CD14-positive monocyte (primary cell): ENCODE measurements around the gene RANBP1. TPM values are rescaled to one million over a fixed set of nuclear protein-coding genes. Genes with fewer than 3 reads are reported as not detected.

Source experiments
- DNase-seq, 3 donors: peaks; one replicate each; pipeline ENCODE4 v3.0.0-alpha.2; 2011 to 2022
- H2AFZ ChIP-seq: 2 replicates; pipeline ENCODE4 v1.6.0; 2012; ENCODE audit warnings: mild to moderate bottlenecking, low read depth, low read length, inconsistent platforms; ENCODE audit not compliant: insufficient read depth, poor library complexity, severe bottlenecking
- H3K27ac ChIP-seq, 2 donors: 1 replicate in 1 of 2; 2 replicates in 1 of 2; pipeline ENCODE4 v1.5.1; 2012 to 2013; ENCODE audit warnings: low read length in 2 of 2, control low read depth in 1 of 2, inconsistent platforms in 1 of 2, low read depth in 1 of 2, mild to moderate bottlenecking in 1 of 2
- H3K27me3 ChIP-seq, 2 donors: one replicate each; pipeline versions ENCODE4 v1.6.0 to v1.6.1; 2011 to 2013; ENCODE audit warnings: low read length in 2 of 2; ENCODE audit not compliant: control insufficient read depth in 2 of 2, insufficient read depth in 2 of 2
- H3K36me3 ChIP-seq, 2 donors: replicated peaks in 1 of 2; 1 replicate in 1 of 2; 2 replicates in 1 of 2; pipeline versions ENCODE4 v1.5.1 to v1.6.1; 2012 to 2013; ENCODE audit warnings: low read length in 2 of 2, control low read depth in 1 of 2, inconsistent platforms in 1 of 2, mild to moderate bottlenecking in 1 of 2; ENCODE audit not compliant: insufficient read depth in 2 of 2, control insufficient read depth in 1 of 2
- H3K4me1 ChIP-seq, 2 donors: 1 replicate in 1 of 2; 2 replicates in 1 of 2; pipeline versions ENCODE4 v1.5.1 to v1.6.1; 2012 to 2013; ENCODE audit warnings: low read length in 2 of 2, control low read depth in 1 of 2, inconsistent platforms in 1 of 2, mild to moderate bottlenecking in 1 of 2, moderate library complexity in 1 of 2; ENCODE audit not compliant: insufficient read depth in 2 of 2, control insufficient read depth in 1 of 2
- H3K4me2 ChIP-seq: replicated peaks from 2 replicates; pipeline ENCODE3; 2012; ENCODE audit warnings: low read length, moderate library complexity, mild to moderate bottlenecking; ENCODE audit not compliant: poor library complexity, severe bottlenecking; ENCODE audit errors: extremely low read depth
- H3K4me3 ChIP-seq, 3 experiments: fragments of 200-600 bp in 1 of 3; sonication (generic) in 1 of 3; replicated peaks in 1 of 3; 1 replicate in 2 of 3; 2 replicates in 1 of 3; pipeline ENCODE4 v1.5.1; 2011 to 2013; ENCODE audit warnings: low read length in 3 of 3, mild to moderate bottlenecking in 3 of 3, control low read depth in 2 of 3, low read depth in 2 of 3, inconsistent platforms in 1 of 3, moderate library complexity in 1 of 3
- H3K79me2 ChIP-seq: 2 replicates; pipeline ENCODE4 v1.6.0; 2012; ENCODE audit warnings: mild to moderate bottlenecking, control low read depth, inconsistent platforms, low read length, moderate library complexity; ENCODE audit not compliant: insufficient read depth
- H3K9ac ChIP-seq: 2 replicates; pipeline ENCODE4 v1.6.0; 2017; ENCODE audit warnings: low read length, mild to moderate bottlenecking; ENCODE audit not compliant: insufficient read depth, poor library complexity, severe bottlenecking
- H3K9me3 ChIP-seq, 2 donors: replicated peaks in 1 of 2; 1 replicate in 1 of 2; 2 replicates in 1 of 2; pipeline versions ENCODE4 v1.5.1 to v1.6.1; 2012 to 2013; ENCODE audit warnings: low read length in 2 of 2, control low read depth in 1 of 2; ENCODE audit not compliant: control insufficient read depth in 1 of 2, insufficient read depth in 1 of 2
- H4K20me1 ChIP-seq: 2 replicates; pipeline ENCODE4 v1.6.0; 2012; ENCODE audit warnings: mild to moderate bottlenecking, low read length, control low read depth, moderate library complexity; ENCODE audit not compliant: insufficient read depth
- H3K27ac Mint-ChIP-seq, 7 donors: one replicate each; pipeline ENCODE4 v1.8.0; 2020; ENCODE audit warnings: mild to moderate bottlenecking in 7 of 7, mixed read lengths in 7 of 7, moderate library complexity in 6 of 7, inconsistent platforms in 2 of 7
- H3K27me3 Mint-ChIP-seq, 3 donors: one replicate each; pipeline ENCODE4 v1.8.0; 2021 to 2022; ENCODE audit warnings: low read depth in 3 of 3, mild to moderate bottlenecking in 3 of 3, mixed read lengths in 3 of 3, moderate library complexity in 3 of 3, inconsistent platforms in 1 of 3
- H3K36me3 Mint-ChIP-seq, 2 donors: one replicate each; pipeline ENCODE4 v1.8.0; 2020; ENCODE audit warnings: mixed read lengths in 2 of 2, inconsistent platforms in 1 of 2, mild to moderate bottlenecking in 1 of 2
- H3K4me1 Mint-ChIP-seq: one replicate; pipeline ENCODE4 v1.8.0; 2020; ENCODE audit warnings: mild to moderate bottlenecking, mixed read lengths
- H3K4me3 Mint-ChIP-seq, 2 donors: one replicate each; pipeline ENCODE4 v1.8.0; 2020; ENCODE audit warnings: mild to moderate bottlenecking in 2 of 2, mixed read lengths in 2 of 2, moderate library complexity in 1 of 2
- H3K9me3 Mint-ChIP-seq, 7 donors: one replicate each; pipeline ENCODE4 v1.8.0; 2020 to 2022; ENCODE audit warnings: mixed read lengths in 7 of 7, mild to moderate bottlenecking in 6 of 7, moderate library complexity in 6 of 7, inconsistent platforms in 2 of 7
- CTCF ChIP-seq: fragments of 200-600 bp; IDR thresholded peaks from one replicate; pipeline ENCODE4 v1.8.0; 2022; ENCODE audit warnings: antibody characterized with exemption, mild to moderate bottlenecking
- WGBS: methylation state at CpG from one replicate; pipeline ENCODE4 v1.1.5; 2013; ENCODE audit warnings: missing lambda C conversion rate; ENCODE audit not compliant: insufficient coverage; 5-methylcytosine and 5-hydroxymethylcytosine counted together
- intact Hi-C, 2 donors: fragments of 100-400 bp; cut with micrococcal nuclease; formaldehyde crosslinking; loops; one replicate each; pipeline versions ENCODE4 v1.15.0 to v1.15.1; 2023
- polyA plus RNA-seq, 3 donors: library from polyadenylated mRNA; depleted of rRNA in 1 of 3; unstranded in 2 of 3; stranded (reverse) in 1 of 3; fragments of 300-500 nt in 2 of 3; fragments of >200 nt in 1 of 3; fragmentation: Illumina TruSeq in 2 of 3; gene quantifications; 1 replicate in 2 of 3; 2 replicates in 1 of 3; pipeline ENCODE4 v1.2.3, GENCODE V29; 2012 to 2021

The RANBP1 gene
- polyA plus RNA-seq, 3 donors, result 45.0 to 52.3 (median 47.4) TPM

GRCh38 chr22:20090730-20091240 lies 25.1 kb upstream of the RANBP1 start:
- H3K36me3 Mint-ChIP-seq, result peaks cover 97 to 100% of the 10 kb centered on the region in 2 donors
- H3K9me3 Mint-ChIP-seq, result peaks cover 0 to 4% (median 0%) of the 10 kb centered on the region in 7 donors
- no peak for TF ChIP-seq CTCF
- H3K27me3 Mint-ChIP-seq, result peaks cover 0 to 4% (median 0%) of the 10 kb centered on the region in 3 donors
- Histone ChIP-seq H3K79me2 (peaks cover 13% of the 10 kb centered on the region), H2AFZ (no peak overlapping the region), H3K9ac (no peak overlapping the region), H3K4me1 (no peaks in the 10 kb centered on the region), H3K4me2 (no peak overlapping the region), H4K20me1 (peaks cover 5% of the 10 kb centered on the region), H3K36me3 (peaks cover 98 to 100% of the 10 kb centered on the region in 2 donors), H3K27me3 (no peaks in the 10 kb centered on the region), H3K9me3 (no peaks in the 10 kb centered on the region), H3K4me3 (no peak overlapping the region), H3K27ac (peak overlapping the region in 1 of 2 donors; percentile 7)
- H3K4me1 Mint-ChIP-seq, result no peaks in the 10 kb centered on the region
- H3K4me3 Mint-ChIP-seq, result peak overlapping the region in 1 of 2 donors; percentile 10
- peak overlapping the region in 5 of 7 donors; percentile 4 to 41 (median 34) for H3K27ac Mint-ChIP-seq
- 0% methylated on average over 2 of the region's 9 CpGs for WGBS
- intact Hi-C loops, result no loop called here
- DNase-seq, result no peak

- H3K27me3 ChIP-seq, result no peaks in the 10 kb centered on the region
- peaks cover 0 to 4% (median 2%) of the 10 kb centered on the region in 7 donors for H3K9me3 Mint-ChIP-seq
- intact Hi-C loops, result no loop called here
- H3K36me3 ChIP-seq, result peaks cover 95 to 100% of the 10 kb centered on the region in 2 donors
- H3K4me1 ChIP-seq, result no peaks in the 10 kb centered on the region
- no peaks in the 10 kb centered on the region for H3K4me1 Mint-ChIP-seq
- H3K4me3 Mint-ChIP-seq, result no peak overlapping the region
- WGBS, result 93% methylated on average over 6 of the region's 16 CpGs
- peaks cover 96 to 99% of the 10 kb centered on the region in 2 donors for H3K36me3 Mint-ChIP-seq
- peaks cover 0 to 4% (median 0%) of the 10 kb centered on the region in 3 donors for H3K27me3 Mint-ChIP-seq
- H3K4me2 ChIP-seq, result no peak overlapping the region
- no peak overlapping the region for H3K9ac ChIP-seq
- peak overlapping the region in 2 of 7 donors; percentile 13 to 21 for H3K27ac Mint-ChIP-seq
- H4K20me1 ChIP-seq, result no peaks in the 10 kb centered on the region
- peaks cover 10% of the 10 kb centered on the region for H3K79me2 ChIP-seq
- no peak for DNase-seq
- TF ChIP-seq CTCF, result no peak
- H2AFZ ChIP-seq, result no peak overlapping the region
- H3K27ac ChIP-seq, result no peak overlapping the region
- no peaks in the 10 kb centered on the region for H3K9me3 ChIP-seq
- H3K4me3 ChIP-seq, result no peak overlapping the region
Measured at GRCh38 chr22:20091690-20092476, 24.0 kb upstream of the RANBP1 start.
